Psoas muscle (tissue), 8 donors: ENCODE data around the gene KIF21B. TPM values are rescaled to one million over a fixed set of nuclear protein-coding genes. Genes with fewer than 3 reads are reported as not detected.

Experiments
- ATAC-seq, 4 donors: fragments of 200-7000 bp; cut with Tn5 transposase; one replicate each; pipeline ENCODE4 v1.9.1; 2020; ENCODE audit warnings: moderate library complexity in 3 of 4, mild to moderate bottlenecking in 2 of 4
- DNase-seq, 2 donors: peaks; one replicate each; pipeline ENCODE4 v3.0.0-alpha.2; 2020
- H3K27ac ChIP-seq: fragments of 200-600 bp; one replicate; pipeline ENCODE4 v1.8.0; 2022
- H3K27me3 ChIP-seq, 3 donors: fragments of 200-600 bp in 1 of 3; one replicate each; pipeline versions ENCODE4 v1.6.1 to v1.8.0; 2013 to 2022; ENCODE audit warnings: low read length in 2 of 3, mild to moderate bottlenecking in 2 of 3, moderate library complexity in 1 of 3; ENCODE audit not compliant: insufficient read depth in 3 of 3
- H3K36me3 ChIP-seq, 2 donors: fragments of 200-600 bp in 1 of 2; one replicate each; pipeline versions ENCODE4 v1.6.1 to v1.8.0; 2013 to 2022; ENCODE audit warnings: low read depth in 1 of 2, mild to moderate bottlenecking in 1 of 2, moderate library complexity in 1 of 2; ENCODE audit not compliant: insufficient read depth in 1 of 2
- H3K4me1 ChIP-seq: fragments of 200-600 bp; one replicate; pipeline ENCODE4 v1.8.0; 2022
- H3K4me3 ChIP-seq: fragments of 200-600 bp; one replicate; pipeline ENCODE4 v1.8.0; 2022; ENCODE audit warnings: mild to moderate bottlenecking
- H3K9me3 ChIP-seq: fragments of 200-600 bp; one replicate; pipeline ENCODE4 v1.8.0; 2022
- CTCF ChIP-seq: fragments of 200-600 bp; IDR thresholded peaks from one replicate; pipeline ENCODE4 v1.8.0; 2022; ENCODE audit warnings: antibody characterized with exemption
- WGBS, 3 donors: extraction: QIAGEN DNeasy Blood & Tissue Kit; methylation state at CpG; one replicate each; pipeline versions ENCODE4 v1.1.6 to v1.1.7; 2013; 5-methylcytosine and 5-hydroxymethylcytosine counted together
- intact Hi-C, 2 donors: fragments of 100-400 bp; cut with DNase I; formaldehyde crosslinking; loops; one replicate each; pipeline versions ENCODE4 v1.11.0 to v1.14.2; 2022
- polyA plus RNA-seq, 3 donors: library from polyadenylated mRNA; stranded (reverse); fragments of 200-250 nt; gene quantifications; one replicate each; pipeline ENCODE4 v1.2.3, GENCODE V29; 2013
- total RNA-seq, 4 donors: library from RNA; stranded (reverse); fragmentation: NEBNext Ultra II Directional in 2 of 4; extraction: Animal tissue kit (Norgen Biotek cat#: 25700) in 2 of 4; gene quantifications; one replicate each; pipeline versions ENCODE4 v1.2.1 to v1.2.4, GENCODE V29; 2021 to 2023
- donor health status: healthy with polysubstance abuse.
- donor health status: DM: no; HTN: no; CAD: no; lungs with moderate emphysema.
- donor health status: Bipolar disorder and iron deficiency.
- donor health status: healthy.
- donor health status: DM: yes; HTN: yes; CAD: no.
- donor health status: DM: no; HTN: no; CAD: no.
- donor health status: DM: no; HTN: no; CAD: no.
- donor health status: DM: yes; HTN: yes; CAD: no.

The KIF21B gene
- total and polyA plus RNA-seq, 7 donors, result 0.04 to 0.81 (median 0.20) TPM

DNA sequence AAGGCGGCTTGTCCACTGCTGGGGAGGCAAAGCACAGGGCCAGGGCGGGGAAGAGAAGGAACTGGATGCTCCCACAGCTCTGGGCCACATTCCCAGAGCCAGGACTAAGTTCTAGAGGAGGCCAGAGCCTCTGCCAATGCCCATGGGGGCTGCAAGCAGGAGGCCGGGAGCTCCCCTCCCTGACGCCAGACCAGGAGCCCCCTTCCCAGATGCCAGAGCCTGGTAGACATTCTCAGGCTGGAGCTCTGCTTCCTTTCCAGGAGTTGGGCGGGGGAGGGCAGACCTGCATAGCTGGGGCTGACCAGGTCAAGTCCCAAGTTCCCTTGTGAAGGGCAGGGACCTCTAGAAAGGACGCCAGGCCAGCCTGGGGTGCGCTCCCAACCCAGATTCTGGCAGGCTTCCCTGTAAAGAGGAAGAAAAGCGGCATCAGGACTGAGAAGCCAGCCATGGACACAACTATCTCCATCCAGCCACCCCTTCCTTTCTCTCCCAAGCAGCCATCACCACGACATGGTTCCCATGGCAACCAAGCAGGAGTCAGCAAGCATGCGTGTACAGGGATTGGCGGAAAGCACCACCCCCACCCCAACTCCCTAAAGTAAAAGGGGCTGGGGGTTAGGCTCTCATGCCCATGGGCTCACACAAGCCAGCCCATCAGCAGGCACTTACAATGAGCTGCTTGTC lies 13.4 kb downstream of the KIF21B start:
- Histone ChIP-seq H3K4me3 (no peak overlapping the region), H3K27ac (no peak overlapping the region), H3K4me1 (no peaks in the 10 kb centered on the region), H3K9me3 (no peaks in the 10 kb centered on the region), H3K36me3 (no peaks in the 10 kb centered on the region), H3K27me3 (peaks cover 0 to 4% (median 0%) of the 10 kb centered on the region in 3 donors)
- WGBS, 3 donors, result 84 to 87% (median 86%) methylated on average over 11 of the region's 11 CpGs
- no peak for TF ChIP-seq CTCF
- DNase-seq (peak in 1 of 2 donors; percentile 26), ATAC-seq (no peak)
- intact Hi-C loops, result no loop called here

DNA sequence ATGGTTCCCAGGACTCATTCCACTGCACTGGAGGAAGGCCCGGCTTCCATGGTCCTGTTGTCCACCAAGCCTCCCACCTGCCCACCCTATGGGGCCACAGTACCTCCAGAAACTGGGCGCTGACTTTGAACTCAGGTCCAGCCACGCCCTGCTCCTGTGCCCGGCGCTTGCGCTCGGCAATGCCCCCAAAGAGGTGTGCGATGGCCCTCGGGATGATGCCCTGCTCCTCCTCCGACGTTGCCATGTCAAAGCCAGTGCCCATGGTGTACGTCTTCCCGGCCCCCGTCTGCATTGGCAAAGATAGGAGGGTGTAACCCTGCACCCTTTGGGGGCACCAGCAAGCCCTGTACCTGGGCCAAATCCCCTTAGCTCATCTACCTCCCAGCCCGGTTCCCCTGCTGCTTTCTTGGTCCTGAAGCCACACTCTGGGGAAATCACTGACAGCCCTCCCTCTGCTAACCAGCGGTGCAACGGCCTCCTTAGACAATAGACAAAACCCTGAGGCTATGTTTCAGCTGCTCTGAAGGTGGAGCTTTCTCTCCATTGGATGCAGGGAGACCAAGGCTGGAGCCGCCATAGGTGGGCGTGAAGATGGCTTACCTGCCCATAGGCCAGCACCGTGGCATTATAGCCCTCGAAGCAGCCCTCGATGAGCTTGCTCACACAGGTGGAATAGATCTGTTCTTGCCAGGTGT lies 14.7 kb downstream of the KIF21B start:
- WGBS, 3 donors, result 89 to 92% (median 91%) methylated on average over 22 of the region's 22 CpGs
- Histone ChIP-seq H3K36me3 (no peaks in the 10 kb centered on the region), H3K4me3 (no peak overlapping the region), H3K9me3 (no peaks in the 10 kb centered on the region), H3K27ac (no peak overlapping the region), H3K27me3 (peaks cover 0 to 4% (median 0%) of the 10 kb centered on the region in 3 donors), H3K4me1 (no peaks in the 10 kb centered on the region)
- intact Hi-C loops, result loop anchor here in 1 of 2 donors (1.0 kb wide), 1 partner anchor 35 kb away; no protein-coding TSS in a partner anchor
- DNase-seq (peak in 1 of 2 donors; percentile 23), ATAC-seq (no peak)
- no peak for TF ChIP-seq CTCF

GRCh38 chr1:201007481-201007880 lies 16.0 kb downstream of the KIF21B start:
- Histone ChIP-seq H3K36me3 (no peaks in the 10 kb centered on the region), H3K27me3 (peaks cover 0 to 1% (median 0%) of the 10 kb centered on the region in 3 donors), H3K4me3 (no peak overlapping the region), H3K9me3 (no peaks in the 10 kb centered on the region), H3K27ac (no peak overlapping the region), H3K4me1 (no peaks in the 10 kb centered on the region)
- ATAC-seq, result no peak
- TF ChIP-seq CTCF, result no peak
- intact Hi-C loops, result no loop called here
- 84 to 98% (median 98%) methylated on average over 5 of the region's 5 CpGs for WGBS, 3 donors
- peak in 1 of 2 donors; percentile 6 for DNase-seq

DNA sequence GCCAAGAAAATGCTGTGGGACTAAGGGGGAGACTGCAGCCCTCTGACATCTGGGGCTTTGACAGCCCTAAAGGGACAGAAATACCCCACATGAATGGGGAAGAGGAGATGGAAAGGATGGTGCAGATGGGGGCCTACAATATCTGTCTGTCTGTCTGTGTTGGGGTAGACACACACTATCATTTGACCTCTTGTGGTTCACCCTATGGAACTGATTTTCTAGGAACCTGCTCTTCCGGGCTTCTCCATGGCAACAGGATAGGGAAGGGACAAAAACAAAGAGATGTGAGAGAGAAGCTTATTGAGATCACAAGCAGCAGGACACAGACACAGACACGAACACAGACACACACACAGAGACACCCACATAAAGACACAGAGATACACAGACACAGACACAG lies 17.1 kb downstream of the KIF21B start:
- Histone ChIP-seq H3K27me3 (peaks cover 0 to 1% (median 0%) of the 10 kb centered on the region in 3 donors), H3K4me3 (no peak overlapping the region), H3K27ac (no peak overlapping the region), H3K36me3 (no peaks in the 10 kb centered on the region), H3K9me3 (no peaks in the 10 kb centered on the region), H3K4me1 (no peaks in the 10 kb centered on the region)
- DNase-seq (no peak), ATAC-seq (no peak)
- intact Hi-C loops, result no loop called here
- no peak for TF ChIP-seq CTCF
- WGBS, 3 donors, result 58 to 71% (median 68%) methylated on average over 2 of the region's 2 CpGs
